Parathyroid adenoma (tissue), 2 donors: Measurements from ENCODE around the gene ELF5.

ENCODE experiments used
- H2AFZ ChIP-seq: fragments of 300-600 bp; sonication (generic); one replicate; pipeline ENCODE4 v1.7.0; 2017; ENCODE audit warnings: antibody characterized with exemption, mild to moderate bottlenecking
- H3K27ac ChIP-seq: fragments of 300-600 bp; sonication (generic); one replicate; pipeline ENCODE4 v1.7.0; 2017
- H3K27me3 ChIP-seq: fragments of 300-600 bp; sonication (generic); one replicate; pipeline ENCODE4 v1.7.0; 2017; ENCODE audit warnings: low read length; ENCODE audit not compliant: control insufficient read depth, insufficient read depth
- H3K36me3 ChIP-seq: fragments of 300-600 bp; sonication (generic); one replicate; pipeline ENCODE4 v1.7.0; 2017; ENCODE audit warnings: low read length; ENCODE audit not compliant: control insufficient read depth, insufficient read depth
- H3K4me1 ChIP-seq: fragments of 300-600 bp; sonication (generic); one replicate; pipeline ENCODE4 v1.7.0; 2017; ENCODE audit warnings: control low read depth
- H3K4me2 ChIP-seq: fragments of 300-600 bp; sonication (generic); one replicate; pipeline ENCODE4 v1.7.0; 2017; ENCODE audit warnings: low read length
- H3K4me3 ChIP-seq: fragments of 300-600 bp; sonication (generic); one replicate; pipeline ENCODE4 v1.7.0; 2017; ENCODE audit warnings: low read depth, low read length
- H3K79me2 ChIP-seq: fragments of 300-600 bp; sonication (generic); one replicate; pipeline ENCODE4 v1.7.0; 2017; ENCODE audit warnings: control low read depth
- H3K9ac ChIP-seq: fragments of 300-600 bp; sonication (generic); one replicate; pipeline ENCODE4 v1.7.0; 2017; ENCODE audit warnings: mild to moderate bottlenecking
- H3K9me3 ChIP-seq: fragments of 300-600 bp; sonication (generic); one replicate; pipeline ENCODE4 v1.7.0; 2017; ENCODE audit warnings: low read length; ENCODE audit not compliant: control insufficient read depth
- TF ChIP-seq, protein P1 (sequence below): fragments of 300-600 bp; sonication (generic); IDR thresholded peaks from one replicate; pipeline ENCODE4 v1.7.0; 2017; ENCODE audit warnings: antibody characterized with exemption, mild to moderate bottlenecking
- donor health status: primary hyperparathyroidism.

ELF5 gene

GRCh38 chr11:34449013-34449412 is 64.6 kb downstream of the ELF5 start:
- Histone ChIP-seq H3K27ac (no peak overlapping the region), H3K36me3 (no peaks in the 10 kb centered on the region), H3K9me3 (no peaks in the 10 kb centered on the region), H3K4me2 (no peak overlapping the region), H3K4me1 (no peaks in the 10 kb centered on the region), H3K27me3 (no peaks in the 10 kb centered on the region), H3K4me3 (no peak overlapping the region), H3K79me2 (peaks cover 2% of the 10 kb centered on the region), H2AFZ (no peak overlapping the region), H3K9ac (no peak overlapping the region)
- TF ChIP-seq, protein P1, sequence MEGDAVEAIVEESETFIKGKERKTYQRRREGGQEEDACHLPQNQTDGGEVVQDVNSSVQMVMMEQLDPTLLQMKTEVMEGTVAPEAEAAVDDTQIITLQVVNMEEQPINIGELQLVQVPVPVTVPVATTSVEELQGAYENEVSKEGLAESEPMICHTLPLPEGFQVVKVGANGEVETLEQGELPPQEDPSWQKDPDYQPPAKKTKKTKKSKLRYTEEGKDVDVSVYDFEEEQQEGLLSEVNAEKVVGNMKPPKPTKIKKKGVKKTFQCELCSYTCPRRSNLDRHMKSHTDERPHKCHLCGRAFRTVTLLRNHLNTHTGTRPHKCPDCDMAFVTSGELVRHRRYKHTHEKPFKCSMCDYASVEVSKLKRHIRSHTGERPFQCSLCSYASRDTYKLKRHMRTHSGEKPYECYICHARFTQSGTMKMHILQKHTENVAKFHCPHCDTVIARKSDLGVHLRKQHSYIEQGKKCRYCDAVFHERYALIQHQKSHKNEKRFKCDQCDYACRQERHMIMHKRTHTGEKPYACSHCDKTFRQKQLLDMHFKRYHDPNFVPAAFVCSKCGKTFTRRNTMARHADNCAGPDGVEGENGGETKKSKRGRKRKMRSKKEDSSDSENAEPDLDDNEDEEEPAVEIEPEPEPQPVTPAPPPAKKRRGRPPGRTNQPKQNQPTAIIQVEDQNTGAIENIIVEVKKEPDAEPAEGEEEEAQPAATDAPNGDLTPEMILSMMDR: no peak

DNA sequence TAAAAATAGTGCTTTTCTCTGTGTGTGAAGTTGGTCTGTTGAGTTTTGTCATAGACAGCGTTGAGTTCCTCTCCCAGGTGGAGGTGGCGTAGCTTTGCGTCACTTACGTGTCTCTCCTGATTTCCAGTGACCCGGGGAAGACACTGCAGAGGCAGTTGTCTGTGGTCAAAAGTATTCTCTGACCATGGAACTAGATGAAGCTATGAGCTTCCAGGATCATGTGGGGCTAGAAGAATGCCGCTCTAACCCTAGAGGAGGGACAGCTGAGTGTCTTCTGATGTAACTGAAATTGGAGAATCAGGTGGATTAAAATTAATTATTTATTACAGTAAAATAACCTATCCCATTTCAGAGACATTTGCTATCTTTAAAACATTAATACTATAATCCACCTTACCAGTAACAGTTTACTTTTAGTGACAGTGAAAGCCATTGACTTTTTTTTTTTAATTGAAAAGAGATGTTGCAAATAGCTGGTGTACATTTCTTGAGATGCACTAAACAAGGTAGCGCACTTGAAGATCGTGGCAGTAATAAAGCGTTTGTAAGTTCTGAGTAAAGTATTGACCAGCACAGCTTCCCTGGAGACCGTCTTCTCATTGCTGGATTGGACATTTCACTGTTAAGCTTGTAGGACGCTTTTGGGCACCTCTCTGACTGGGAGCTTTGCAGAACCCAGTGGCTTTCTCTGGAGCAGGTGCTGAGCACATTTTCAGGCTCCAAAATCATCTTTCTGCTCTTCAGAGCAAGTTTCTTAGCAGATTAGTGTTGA is 65.2 kb downstream of the ELF5 start:
- no peaks in the 10 kb centered on the region for H3K27me3 ChIP-seq
- H3K4me1 ChIP-seq: no peaks in the 10 kb centered on the region
- no peak overlapping the region for H3K4me2 ChIP-seq
- H3K9ac ChIP-seq: no peak overlapping the region
- H3K79me2 ChIP-seq: peaks cover 2% of the 10 kb centered on the region
- H3K36me3 ChIP-seq: no peaks in the 10 kb centered on the region
- H3K27ac ChIP-seq: no peak overlapping the region
- no peak overlapping the region for H2AFZ ChIP-seq
- TF ChIP-seq, protein P1: no peak
- no peak overlapping the region for H3K4me3 ChIP-seq
- H3K9me3 ChIP-seq: no peaks in the 10 kb centered on the region

DNA sequence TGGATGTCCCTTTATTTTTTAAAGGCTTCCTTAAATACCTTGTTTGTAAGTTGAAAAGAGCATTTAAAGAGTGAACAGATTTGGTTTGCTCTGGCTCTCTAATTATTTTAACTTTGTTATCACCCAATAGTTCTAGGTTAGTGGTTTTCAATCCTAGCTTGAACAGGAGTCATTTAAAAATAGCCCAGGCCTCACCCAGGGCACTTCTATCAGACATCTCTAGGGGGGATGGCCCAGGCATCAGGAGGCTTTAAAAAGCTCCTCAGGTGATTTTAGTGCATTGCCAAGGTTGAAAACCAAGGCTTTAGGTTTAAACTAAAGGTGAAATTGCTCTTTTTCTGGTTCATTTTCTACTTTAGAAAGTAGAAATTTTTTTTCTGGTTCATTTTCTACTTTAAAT is 66.5 kb downstream of the ELF5 start:
- H3K4me2 ChIP-seq: no peak overlapping the region
- H3K9me3 ChIP-seq: no peaks in the 10 kb centered on the region
- no peaks in the 10 kb centered on the region for H3K27me3 ChIP-seq
- H3K4me3 ChIP-seq: no peak overlapping the region
- H3K4me1 ChIP-seq: no peaks in the 10 kb centered on the region
- H3K79me2 ChIP-seq: peaks cover 8% of the 10 kb centered on the region
- no peak overlapping the region for H3K9ac ChIP-seq
- no peaks in the 10 kb centered on the region for H3K36me3 ChIP-seq
- no peak overlapping the region for H3K27ac ChIP-seq
- H2AFZ ChIP-seq: no peak overlapping the region
- TF ChIP-seq, protein P1: no peak

- no peak overlapping the region for H3K27ac ChIP-seq
Observed at GRCh38 chr11:34446386-34446785, 67.2 kb downstream of the ELF5 start.

More at GRCh38 chr11:34446386-34446785, 67.2 kb downstream of the ELF5 start:
- H3K9ac ChIP-seq: no peak overlapping the region
- no peaks in the 10 kb centered on the region for H3K27me3 ChIP-seq
- no peak overlapping the region for H3K4me3 ChIP-seq
- H3K4me1 ChIP-seq: no peaks in the 10 kb centered on the region
- TF ChIP-seq, protein P1: no peak
- H2AFZ ChIP-seq: no peak overlapping the region
- H3K36me3 ChIP-seq: no peaks in the 10 kb centered on the region
- no peak overlapping the region for H3K4me2 ChIP-seq
- H3K79me2 ChIP-seq: peaks cover 13% of the 10 kb centered on the region
- no peaks in the 10 kb centered on the region for H3K9me3 ChIP-seq
